HG03558 (cell line): ENCODE data around the gene ABHD12.
A peak's percentile ranks its signal among the peaks of the same experiment; 100 is the strongest.

Source experiments
- ATAC-seq: cut with Tn5 transposase; IDR thresholded peaks from one replicate; pipeline ENCODE4 v1.9.1; 2021; ENCODE audit warnings: moderate number of reproducible peaks; ENCODE audit not compliant: unreplicated experiment; ENCODE audit errors: extremely low read depth

The ABHD12 gene

DNA sequence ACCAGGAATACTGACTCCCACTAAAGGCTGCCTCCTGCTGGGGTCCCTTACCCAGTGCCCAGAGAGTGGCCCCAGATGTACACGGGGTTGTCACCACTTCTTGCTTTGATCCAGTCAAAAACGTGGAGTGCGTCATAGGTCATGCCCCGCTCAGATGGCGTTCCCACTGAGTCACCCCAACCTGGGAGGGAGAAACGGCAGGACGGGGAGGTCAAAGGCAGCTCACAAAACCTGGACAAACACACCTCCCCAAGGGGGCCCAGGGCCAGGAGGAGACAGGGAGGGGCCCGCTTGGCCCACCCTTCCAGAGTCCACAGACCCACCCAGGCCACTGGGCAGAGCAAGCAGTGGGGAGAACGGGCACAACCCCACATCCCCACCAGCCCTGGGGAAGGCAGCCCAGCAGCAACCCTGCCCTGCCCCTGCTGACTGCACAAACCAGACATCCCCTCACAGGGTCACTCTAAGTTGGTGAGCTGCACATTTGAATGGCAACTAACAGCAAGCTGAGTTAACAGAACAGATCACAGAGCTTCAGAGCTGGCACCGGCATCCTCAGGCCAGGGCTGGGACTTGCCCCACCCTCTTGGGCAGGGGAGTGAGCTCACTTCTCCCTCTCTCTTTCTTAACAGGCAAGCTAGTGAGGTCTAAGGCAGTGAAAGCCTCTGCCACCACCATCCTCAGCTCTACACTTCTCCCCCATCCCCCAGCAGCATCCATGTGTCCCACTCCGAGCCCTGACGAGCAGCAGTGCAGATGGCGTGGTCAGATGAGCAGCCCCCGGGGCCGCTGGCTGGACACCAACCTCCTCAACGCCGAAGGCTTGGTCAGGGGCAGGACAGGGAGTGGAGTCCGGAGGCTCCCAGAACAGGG lies 81.0 kb downstream of the ABHD12 start:
- ATAC-seq, result no peak

DNA sequence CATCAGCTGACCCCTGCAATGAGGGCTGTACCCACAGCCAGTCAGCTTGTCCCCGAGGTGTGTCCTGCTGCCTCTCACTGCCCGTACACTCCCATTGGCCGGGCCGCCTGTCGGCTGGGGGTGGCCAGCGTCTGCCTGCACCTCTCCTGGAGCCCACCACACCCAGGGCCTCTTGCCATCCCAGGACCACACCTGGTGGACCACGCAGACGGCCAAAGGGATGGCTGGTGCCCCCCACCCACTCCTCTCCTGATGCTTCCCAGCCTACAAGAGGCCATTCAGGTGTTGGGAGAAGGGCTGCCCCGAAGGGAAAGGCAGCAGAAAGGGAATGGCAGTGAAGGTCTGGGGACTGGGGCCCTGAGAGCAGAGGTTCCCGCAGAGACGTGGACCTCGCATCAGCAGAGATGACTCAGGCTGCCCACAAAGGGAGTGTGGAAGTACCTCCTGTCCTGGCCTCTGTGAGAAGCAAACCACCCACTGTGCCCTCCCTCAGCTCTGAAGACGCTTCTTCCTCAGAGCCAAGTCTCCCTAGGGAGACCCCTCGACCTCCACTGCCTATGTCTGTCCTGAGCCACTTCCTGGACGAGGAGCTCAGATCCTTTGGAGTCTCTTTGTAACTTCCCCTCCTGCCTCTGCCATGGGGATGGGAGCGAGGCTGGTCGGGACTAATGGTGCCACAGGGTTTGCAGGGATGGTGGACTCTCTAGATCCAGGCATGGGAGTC lies 81.8 kb downstream of the ABHD12 start:
- no peak for ATAC-seq

- ATAC-seq, result no peak
Observed at GRCh38 chr20:25308083-25308491, 82.5 kb downstream of the ABHD12 start.

- ATAC-seq, result no peak
Observed at GRCh38 chr20:25306991-25307903, 83.4 kb downstream of the ABHD12 start.

- no peak for ATAC-seq
Observed at GRCh38 chr20:25304025-25304549, 86.5 kb downstream of the ABHD12 start.

- no peak for ATAC-seq
Observed at GRCh38 chr20:25303292-25304024, 87.2 kb downstream of the ABHD12 start.

GRCh38 chr20:25302596-25302995 lies 88.0 kb downstream of the ABHD12 start:
- no peak for ATAC-seq

- no peak for ATAC-seq
Observed at GRCh38 chr20:25301357-25301920, 89.2 kb downstream of the ABHD12 start.

DNA sequence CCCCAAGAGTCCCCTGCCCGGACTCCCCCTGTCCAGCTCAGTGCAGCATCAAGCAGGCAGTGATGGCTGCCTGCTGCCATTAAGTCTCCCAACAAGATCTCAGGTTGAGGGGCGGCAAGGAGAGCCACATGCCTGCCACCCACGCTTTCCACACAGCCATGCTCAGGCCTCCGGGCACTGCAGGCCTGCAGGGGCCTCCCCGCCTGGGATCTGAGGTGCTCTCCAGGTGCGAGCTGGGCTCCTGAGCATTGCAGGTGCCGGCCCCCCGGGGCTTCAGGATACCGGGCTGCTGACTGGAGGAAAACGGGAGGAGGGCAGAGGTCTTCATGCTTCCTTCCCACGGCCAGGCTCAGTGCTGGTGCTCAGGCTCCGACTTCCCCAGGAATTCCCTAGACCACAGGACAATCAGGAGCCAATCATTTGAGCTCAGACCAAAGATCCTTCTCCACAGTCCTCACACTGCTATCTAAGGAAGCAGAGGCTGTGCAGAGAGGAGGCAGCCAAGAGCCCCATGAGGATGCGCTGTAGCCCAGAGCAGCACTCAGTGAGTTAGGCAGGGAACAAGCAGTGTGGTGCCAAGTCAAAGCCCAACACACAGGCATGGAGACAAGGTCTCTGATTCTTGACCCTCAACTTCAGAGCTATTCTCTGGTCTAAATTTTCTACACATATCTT lies 90.0 kb downstream of the ABHD12 start:
- ATAC-seq, result no peak

DNA sequence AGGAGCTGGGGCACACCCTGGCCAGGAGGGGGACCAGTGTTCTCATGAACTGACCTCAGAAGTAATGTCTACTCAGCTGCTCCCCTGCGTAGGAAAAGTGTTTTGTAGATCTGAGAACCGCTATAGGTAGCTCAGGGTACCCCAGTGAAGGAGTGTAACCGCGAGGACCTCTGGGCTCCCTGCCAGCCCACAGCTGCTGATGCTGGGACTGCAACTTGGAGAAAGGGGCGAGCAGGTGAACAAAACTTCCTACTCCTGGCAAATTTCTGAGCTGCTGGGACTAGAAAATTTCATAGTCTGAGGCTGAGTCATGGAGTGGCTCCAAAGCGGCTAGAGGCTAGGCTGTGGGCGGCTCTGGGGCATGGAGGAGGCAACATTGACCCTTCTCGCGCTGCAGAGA lies 90.8 kb downstream of the ABHD12 start:
- ATAC-seq, result no peak

GRCh38 chr20:25297141-25297905 lies 93.3 kb downstream of the ABHD12 start:
- peak; percentile 49 for ATAC-seq

GRCh38 chr20:25296094-25297093 lies 94.2 kb downstream of the ABHD12 start:
- ATAC-seq, result no peak

DNA sequence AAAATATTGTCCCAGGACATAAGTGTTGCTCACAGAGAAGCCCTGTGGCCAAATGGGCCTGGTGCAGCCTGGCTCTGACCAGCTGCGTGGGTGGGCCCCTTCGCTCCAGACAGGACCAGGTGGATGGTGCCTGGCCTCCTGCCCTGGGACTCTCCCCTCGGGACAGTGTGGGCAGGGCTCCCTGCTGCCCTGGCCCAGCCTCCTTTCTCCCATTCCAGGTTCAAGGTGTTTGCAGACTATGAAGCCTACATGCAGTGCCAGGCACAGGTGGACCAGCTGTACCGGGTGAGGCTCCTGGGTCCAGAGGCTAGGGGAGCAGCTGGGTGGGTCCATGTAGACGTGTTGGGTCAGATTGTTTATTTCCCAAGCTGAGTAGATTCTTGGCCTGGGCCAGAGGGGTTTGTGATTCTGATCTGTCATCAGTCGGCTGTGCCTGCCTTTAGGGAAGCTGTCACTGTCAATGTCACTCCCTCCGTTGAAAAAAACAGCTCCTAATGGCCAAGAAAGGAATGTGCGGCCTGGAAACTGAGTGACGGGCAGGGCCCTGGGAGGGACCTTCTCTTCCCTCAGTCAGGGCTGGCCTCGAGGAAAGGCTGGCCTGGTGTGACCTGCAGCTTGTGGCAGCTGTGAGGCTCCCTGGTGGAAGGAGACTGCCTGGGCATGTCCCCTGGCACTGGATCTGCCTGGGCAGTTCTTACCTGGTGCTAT lies 95.1 kb downstream of the ABHD12 start:
- ATAC-seq, result no peak

- ATAC-seq, result no peak
Observed at GRCh38 chr20:25294459-25295385, 95.9 kb downstream of the ABHD12 start.

DNA sequence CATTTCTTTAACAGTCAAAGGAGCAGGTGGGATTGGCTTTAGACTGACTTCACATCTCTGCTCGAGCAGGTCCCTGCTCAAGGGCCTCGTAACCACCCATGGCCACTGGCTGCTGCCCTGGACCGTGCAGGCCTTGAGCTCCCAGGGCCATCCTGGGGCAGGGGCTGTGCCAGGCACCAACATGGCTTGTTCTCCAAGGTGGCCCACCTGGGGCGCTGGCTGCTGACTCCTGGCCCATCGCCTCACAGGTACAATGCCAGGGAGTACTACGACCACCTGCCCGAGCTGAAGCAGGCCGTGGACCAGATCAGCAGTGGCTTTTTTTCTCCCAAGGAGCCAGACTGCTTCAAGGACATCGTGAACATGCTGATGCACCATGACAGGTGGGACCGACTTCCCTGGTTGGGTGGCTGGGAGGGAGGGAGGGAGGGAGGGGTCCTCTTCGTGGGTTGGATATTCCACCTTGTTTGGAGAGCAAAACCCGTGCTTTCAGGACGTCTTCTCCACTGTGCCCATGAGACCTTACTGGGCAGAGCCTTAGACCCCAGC lies 96.7 kb downstream of the ABHD12 start:
- ATAC-seq, result no peak
